Measurements from ENCODE around the gene TRAPPC12. TPM values are rescaled to one million over a fixed set of nuclear protein-coding genes. Genes with fewer than 3 reads are reported as not detected.

Gene TRAPPC12
- total and polyA plus RNA-seq, 7 experiments from 2014 or later, result 29.8 to 160 (median 104) TPM

- Mint-ChIP-seq H3K9me3 (peaks cover 0 to 8% (median 0%) of the 10 kb centered on the region in 11 donors), H3K27ac (peak within 1 kb of the TSS; percentile 94 to 99 (median 99)), H3K4me1 (peaks cover 18 to 62% (median 46%) of the 10 kb centered on the region in 7 donors), H3K4me3 (peak within 1 kb of the TSS; percentile 96 to 99 (median 98)), H3K27me3 (no peaks in the 10 kb centered on the region), H3K36me3 (peaks cover 0 to 18% (median 5%) of the 10 kb centered on the region in 5 donors)
- peaks cover 0 to 6% (median 0%) of the 10 kb centered on the region in 3 experiments for H3K36me3 ChIP-seq (ENCODE audit: control insufficient read depth in 2 of 3, insufficient read depth in 3 of 3, low read length in 3 of 3)
- intact Hi-C loops (cut with micrococcal nuclease), result loop anchor here (1.0 to 5.0 kb wide), 9 partner anchors 44 to 1321 kb away; partner anchors contain the start of genes ADI1 (in 2 of the 2), RNASEH1 (in 2 of the 2) and RPS7 (in 2 of the 2)
- ChIA-PET CTCF (interaction anchor here (0.7 to 1.4 kb wide), 3 partner anchors 46 to 273 kb away, joined by 3 read pairs; no protein-coding TSS in a partner anchor), POLR2A (interaction anchor here (0.6 to 4.3 kb wide), 11 partner anchors 16 to 764 kb away, joined by 3 to 18 read pairs (median 5); partner anchors contain the start of genes ADI1 and RNASEH1)
- H3K27me3 ChIP-seq (ENCODE audit: control insufficient read depth in 2 of 2, insufficient read depth in 2 of 2, low read length in 2 of 2), result no peaks in the 10 kb centered on the region
- no peaks in the 10 kb centered on the region for H3K9me3 ChIP-seq (ENCODE audit: control insufficient read depth in 2 of 3, low read length in 3 of 3)
- DNase-seq (peak; percentile 88 to 96 (median 95)), ATAC-seq (peak; percentile 88)
- H3K27ac ChIP-seq (ENCODE audit: low read depth, low read length), result peak within 1 kb of the TSS; percentile 87
- peaks cover 24 to 29% of the 10 kb centered on the region in 2 donors for H3K4me1 ChIP-seq (ENCODE audit: control insufficient read depth in 2 of 2, insufficient read depth in 2 of 2, low read length in 2 of 2)
- peak within 1 kb of the TSS; percentile 90 for H3K4me3 ChIP-seq (ENCODE audit: low read length)
These were observed 1.7 kb upstream of the TRAPPC12 start, which contains the start of gene EIPR1 for GRCh38 chr2:3377612-3378432. TSS of gene EIPR1 (minus strand) at chr2:3377818. CDS start at chr2:3377689, 129 bp downstream.

- Histone ChIP-seq H3K36me3 (ENCODE audit: control insufficient read depth in 2 of 3, insufficient read depth in 3 of 3, low read length in 3 of 3) (peaks cover 0 to 6% (median 0%) of the 10 kb centered on the region in 3 experiments), H3K27me3 (ENCODE audit: control insufficient read depth in 2 of 2, insufficient read depth in 2 of 2, low read length in 2 of 2) (no peaks in the 10 kb centered on the region), H3K27ac (ENCODE audit: low read depth, low read length) (peak overlapping the region; percentile 87), H3K4me3 (ENCODE audit: low read length) (peak overlapping the region; percentile 94), H3K4me1 (ENCODE audit: control insufficient read depth in 2 of 2, insufficient read depth in 2 of 2, low read length in 2 of 2) (peaks cover 24 to 29% of the 10 kb centered on the region in 2 donors), H3K9me3 (ENCODE audit: control insufficient read depth in 2 of 3, low read length in 3 of 3) (no peaks in the 10 kb centered on the region)
- H3K4me1 Mint-ChIP-seq, result peaks cover 21 to 72% (median 46%) of the 10 kb centered on the region in 7 donors
- intact Hi-C loops (cut with micrococcal nuclease), result loop anchor here (1.0 to 5.0 kb wide), 6 partner anchors 43 to 1322 kb away; no protein-coding TSS in a partner anchor
- ChIA-PET POLR2A (interaction anchor here (2.3 to 4.3 kb wide), 3 partner anchors 140 to 765 kb away, joined by 11 to 18 read pairs (median 14); partner anchors contain the start of genes ADI1 and RNASEH1), CTCF (interaction anchor here (1.3 to 2.4 kb wide), 2 partner anchors 44 to 179 kb away, joined by 3 to 6 read pairs; partner anchors contain the start of gene RNASEH1)
- H3K27me3 Mint-ChIP-seq, result no peaks in the 10 kb centered on the region
- DNase-seq (no peak), ATAC-seq (no peak)
- H3K4me3 Mint-ChIP-seq, result peak overlapping the region; percentile 94 to 99 (median 98)
- peaks cover 0 to 8% (median 0%) of the 10 kb centered on the region in 11 donors for H3K9me3 Mint-ChIP-seq
- H3K27ac Mint-ChIP-seq, result peak overlapping the region; percentile 91 to 99 (median 97)
- peaks cover 0 to 19% (median 5%) of the 10 kb centered on the region in 5 donors for H3K36me3 Mint-ChIP-seq
These were observed 201 bp upstream of the TRAPPC12 start for GRCh38 chr2:3379339-3379646.

DNA sequence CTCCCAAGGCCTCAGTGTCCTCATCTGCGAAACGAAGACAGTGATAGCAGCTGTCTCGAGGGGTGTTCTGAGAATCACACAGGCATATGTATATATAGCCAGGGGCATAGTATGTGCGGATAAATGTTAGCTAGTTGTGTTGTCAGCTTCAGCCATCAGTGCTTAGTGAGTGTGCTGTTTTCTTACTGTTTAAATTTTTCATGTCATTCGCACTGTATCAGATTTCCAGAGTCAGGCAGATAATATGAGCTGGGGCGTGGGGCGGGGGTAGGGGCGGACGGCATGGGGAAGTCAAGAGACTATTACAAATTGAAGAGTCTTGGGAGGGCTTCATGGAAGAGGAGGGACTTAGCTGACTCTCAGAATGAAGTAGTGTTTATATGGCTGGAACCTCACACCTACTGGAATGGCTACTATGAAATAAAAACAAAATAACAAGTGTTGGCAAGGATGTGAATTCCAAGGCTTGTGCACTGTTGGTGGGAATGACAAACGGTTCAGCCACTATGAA is 7.0 kb downstream of the TRAPPC12 start:
- CTCF ChIA-PET, result interaction anchor here (1.2 kb wide), 1 partner anchor 11 kb away, joined by 4 read pairs; no protein-coding TSS in a partner anchor
- POLR2A ChIA-PET, result interaction anchor here (0.7 kb wide), 1 partner anchor 8 kb away, joined by 3 read pairs; no protein-coding TSS in a partner anchor
- intact Hi-C loops (cut with micrococcal nuclease), result no loop called here

DNA sequence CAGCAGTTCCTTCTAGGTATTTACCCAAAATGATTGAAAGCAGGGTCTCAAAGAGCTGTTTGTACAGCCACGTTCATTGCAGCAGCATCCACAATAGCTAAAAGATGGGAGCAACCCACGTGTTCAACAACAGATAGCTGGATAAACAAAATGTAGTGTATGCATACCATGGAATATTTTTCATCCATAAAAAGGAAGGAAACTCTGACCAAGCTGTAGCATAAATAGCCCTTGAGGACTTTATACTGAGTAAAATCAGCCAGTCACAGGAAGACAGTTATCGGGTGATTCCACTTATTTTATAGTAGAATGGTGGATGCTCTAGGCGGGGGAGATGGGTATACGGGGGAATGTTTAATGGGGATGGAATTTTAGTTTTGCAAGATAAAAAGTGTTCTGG is 7.5 kb downstream of the TRAPPC12 start:
- H3K27ac Mint-ChIP-seq, result peak overlapping the region in 1 of 9 donors; percentile 63
- no peak overlapping the region for H3K4me3 Mint-ChIP-seq
- Histone ChIP-seq H3K4me3 (ENCODE audit: low read length) (no peak overlapping the region), H3K27ac (ENCODE audit: low read depth, low read length) (no peak overlapping the region), H3K36me3 (ENCODE audit: control insufficient read depth in 2 of 3, insufficient read depth in 3 of 3, low read length in 3 of 3) (peaks cover 0 to 36% (median 11%) of the 10 kb centered on the region in 3 experiments), H3K4me1 (ENCODE audit: control insufficient read depth in 2 of 2, insufficient read depth in 2 of 2, low read length in 2 of 2) (no peaks in the 10 kb centered on the region), H3K9me3 (ENCODE audit: control insufficient read depth in 2 of 3, low read length in 3 of 3) (no peaks in the 10 kb centered on the region), H3K27me3 (ENCODE audit: control insufficient read depth in 2 of 2, insufficient read depth in 2 of 2, low read length in 2 of 2) (no peaks in the 10 kb centered on the region)
- ATAC-seq, result no peak
- peaks cover 0 to 4% (median 0%) of the 10 kb centered on the region in 11 donors for H3K9me3 Mint-ChIP-seq
- H3K4me1 Mint-ChIP-seq, result peaks cover 17 to 53% (median 38%) of the 10 kb centered on the region in 7 donors
- CTCF ChIA-PET, result no interaction called here
- peaks cover 10 to 39% (median 27%) of the 10 kb centered on the region in 5 donors for H3K36me3 Mint-ChIP-seq
- H3K27me3 Mint-ChIP-seq, result no peaks in the 10 kb centered on the region
- DNase-seq, result no peak
- POLR2A ChIA-PET, result interaction anchor here (0.7 kb wide), 1 partner anchor 8 kb away, joined by 3 read pairs; no protein-coding TSS in a partner anchor
- intact Hi-C loops (cut with micrococcal nuclease), result no loop called here

More for the DNA sequence above, 7.0 kb downstream of the TRAPPC12 start:
- ATAC-seq, result no peak
- DNase-seq, result no peak
- H3K27ac Mint-ChIP-seq, result no peak overlapping the region
- peaks cover 0 to 4% (median 0%) of the 10 kb centered on the region in 11 donors for H3K9me3 Mint-ChIP-seq
- H3K4me3 Mint-ChIP-seq, result no peak overlapping the region
- H3K36me3 Mint-ChIP-seq, result peaks cover 5 to 37% (median 26%) of the 10 kb centered on the region in 5 donors
- Histone ChIP-seq H3K4me3 (ENCODE audit: low read length) (no peak overlapping the region), H3K27ac (ENCODE audit: low read depth, low read length) (no peak overlapping the region), H3K4me1 (ENCODE audit: control insufficient read depth in 2 of 2, insufficient read depth in 2 of 2, low read length in 2 of 2) (no peaks in the 10 kb centered on the region), H3K36me3 (ENCODE audit: control insufficient read depth in 2 of 3, insufficient read depth in 3 of 3, low read length in 3 of 3) (peaks cover 0 to 31% (median 11%) of the 10 kb centered on the region in 3 experiments), H3K27me3 (ENCODE audit: control insufficient read depth in 2 of 2, insufficient read depth in 2 of 2, low read length in 2 of 2) (no peaks in the 10 kb centered on the region), H3K9me3 (ENCODE audit: control insufficient read depth in 2 of 3, low read length in 3 of 3) (no peaks in the 10 kb centered on the region)
- peaks cover 18 to 53% (median 37%) of the 10 kb centered on the region in 7 donors for H3K4me1 Mint-ChIP-seq
- no peaks in the 10 kb centered on the region for H3K27me3 Mint-ChIP-seq

DNA sequence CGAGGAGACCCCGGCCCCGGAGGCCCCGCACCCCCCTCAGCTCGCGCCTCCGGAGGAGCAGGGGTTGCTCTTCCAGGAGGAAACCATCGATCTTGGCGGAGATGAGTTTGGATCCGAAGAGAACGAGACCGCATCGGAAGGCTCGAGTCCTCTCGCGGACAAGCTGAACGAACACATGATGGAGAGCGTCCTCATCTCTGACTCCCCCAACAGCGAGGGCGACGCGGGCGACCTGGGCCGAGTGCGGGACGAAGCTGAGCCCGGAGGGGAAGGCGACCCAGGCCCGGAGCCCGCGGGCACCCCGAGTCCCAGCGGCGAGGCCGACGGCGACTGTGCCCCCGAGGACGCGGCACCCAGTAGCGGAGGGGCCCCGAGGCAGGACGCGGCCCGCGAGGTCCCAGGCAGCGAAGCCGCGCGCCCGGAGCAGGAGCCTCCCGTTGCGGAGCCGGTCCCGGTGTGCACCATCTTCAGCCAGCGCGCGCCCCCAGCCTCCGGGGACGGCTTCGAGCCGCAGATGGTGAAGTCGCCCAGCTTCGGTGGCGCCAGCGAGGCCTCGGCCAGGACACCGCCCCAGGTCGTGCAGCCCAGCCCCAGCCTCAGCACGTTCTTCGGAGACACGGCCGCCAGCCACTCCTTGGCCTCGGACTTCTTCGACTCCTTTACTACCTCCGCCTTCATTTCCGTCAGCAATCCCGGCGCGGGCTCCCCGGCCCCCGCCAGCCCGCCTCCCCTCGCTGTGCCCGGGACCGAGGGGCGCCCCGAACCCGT is 8.3 kb downstream of the TRAPPC12 start:
- no peaks in the 10 kb centered on the region for H3K9me3 ChIP-seq (ENCODE audit: control insufficient read depth in 2 of 3, low read length in 3 of 3)
- H3K27me3 ChIP-seq (ENCODE audit: control insufficient read depth in 2 of 2, insufficient read depth in 2 of 2, low read length in 2 of 2), result no peaks in the 10 kb centered on the region
- H3K4me3 Mint-ChIP-seq, result no peak overlapping the region
- ATAC-seq, result no peak
- ChIA-PET POLR2A (no interaction called here), CTCF (no interaction called here)
- DNase-seq, result no peak
- H3K4me1 Mint-ChIP-seq, result peaks cover 17 to 61% (median 46%) of the 10 kb centered on the region in 7 donors
- peaks cover 0 to 4% (median 0%) of the 10 kb centered on the region in 11 donors for H3K9me3 Mint-ChIP-seq
- H3K27ac ChIP-seq (ENCODE audit: low read depth, low read length), result no peak overlapping the region
- no peaks in the 10 kb centered on the region for H3K4me1 ChIP-seq (ENCODE audit: control insufficient read depth in 2 of 2, insufficient read depth in 2 of 2, low read length in 2 of 2)
- H3K36me3 Mint-ChIP-seq, result peaks cover 10 to 47% (median 31%) of the 10 kb centered on the region in 5 donors
- intact Hi-C loops (cut with micrococcal nuclease), result no loop called here
- peaks cover 0 to 44% (median 11%) of the 10 kb centered on the region in 3 experiments for H3K36me3 ChIP-seq (ENCODE audit: control insufficient read depth in 2 of 3, insufficient read depth in 3 of 3, low read length in 3 of 3)
- H3K4me3 ChIP-seq (ENCODE audit: low read length), result no peak overlapping the region
- no peaks in the 10 kb centered on the region for H3K27me3 Mint-ChIP-seq
- H3K27ac Mint-ChIP-seq, result no peak overlapping the region

DNA sequence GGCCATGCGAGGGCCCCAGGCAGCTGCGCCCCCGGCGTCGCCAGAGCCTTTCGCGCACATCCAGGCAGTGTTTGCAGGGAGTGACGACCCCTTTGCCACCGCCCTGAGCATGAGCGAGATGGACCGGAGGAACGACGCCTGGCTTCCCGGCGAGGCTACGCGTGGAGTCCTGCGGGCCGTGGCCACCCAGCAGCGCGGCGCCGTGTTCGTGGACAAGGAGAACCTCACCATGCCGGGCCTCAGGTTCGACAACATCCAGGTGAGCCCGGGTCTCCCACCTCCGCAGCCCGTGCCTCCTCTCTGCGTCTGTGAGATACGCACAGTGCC is 8.9 kb downstream of the TRAPPC12 start:
- Mint-ChIP-seq H3K27me3 (no peaks in the 10 kb centered on the region), H3K36me3 (peaks cover 10 to 52% (median 35%) of the 10 kb centered on the region in 5 donors), H3K4me1 (peaks cover 17 to 64% (median 48%) of the 10 kb centered on the region in 7 donors), H3K27ac (no peak overlapping the region), H3K9me3 (peaks cover 0 to 4% (median 0%) of the 10 kb centered on the region in 11 donors), H3K4me3 (no peak overlapping the region)
- peaks cover 0 to 45% (median 11%) of the 10 kb centered on the region in 3 experiments for H3K36me3 ChIP-seq (ENCODE audit: control insufficient read depth in 2 of 3, insufficient read depth in 3 of 3, low read length in 3 of 3)
- H3K4me3 ChIP-seq (ENCODE audit: low read length), result no peak overlapping the region
- CTCF ChIA-PET, result no interaction called here
- H3K27ac ChIP-seq (ENCODE audit: low read depth, low read length), result no peak overlapping the region
- DNase-seq (no peak), ATAC-seq (no peak)
- intact Hi-C loops (cut with micrococcal nuclease), result no loop called here
- H3K27me3 ChIP-seq (ENCODE audit: control insufficient read depth in 2 of 2, insufficient read depth in 2 of 2, low read length in 2 of 2), result no peaks in the 10 kb centered on the region
- POLR2A ChIA-PET, result no interaction called here
- H3K4me1 ChIP-seq (ENCODE audit: control insufficient read depth in 2 of 2, insufficient read depth in 2 of 2, low read length in 2 of 2), result no peaks in the 10 kb centered on the region
- no peaks in the 10 kb centered on the region for H3K9me3 ChIP-seq (ENCODE audit: control insufficient read depth in 2 of 3, low read length in 3 of 3)

All from naive thymus-derived CD4-positive, alpha-beta T cell (primary cell).